A673 (cell line): ENCODE data around the gene GALC. TPM values are rescaled to one million over a fixed set of nuclear protein-coding genes. Genes with fewer than 3 reads are reported as not detected.

ENCODE experiments used
- BruUV-seq: library from RNA; stranded (reverse); fragments of 400-500 nt; replicated peaks from 2 replicates; lab custom pipeline; 2021; lab: Mats Ljungman, UMichigan
- CTCF ChIA-PET: fragments of 300-600 bp; sonication (Branson Sonifier 250); formaldehyde crosslinking; loops from one replicate; lab custom pipeline; 2022; ENCODE audit warnings: antibody characterized with exemption; lab: Charles Lee
- POLR2A ChIA-PET: fragments of 300-600 bp; sonication (Branson Sonifier 250); formaldehyde crosslinking; loops from one replicate; lab custom pipeline; 2022; ENCODE audit warnings: antibody characterized with exemption; ENCODE audit not compliant: low non-redundant PET; lab: Charles Lee
- DNase-seq: peaks from one replicate; pipeline ENCODE4 v3.0.0-alpha.2; 2015; ENCODE audit warnings: low spot score
- H3K27ac ChIP-seq: fragments of 200-600 bp; sonication (generic); 2 replicates; pipeline ENCODE4 v1.5.1; 2016; ENCODE audit warnings: mixed run types, low read depth, mild to moderate bottlenecking, mixed read lengths, antibody characterized with exemption, low read length; ENCODE audit not compliant: poor library complexity, severe bottlenecking
- H3K27me3 ChIP-seq: fragments of 200-600 bp; sonication (generic); replicated peaks from 2 replicates; pipeline ENCODE4 v1.6.1; 2017; ENCODE audit warnings: mixed run types, low read depth, mild to moderate bottlenecking, mixed read lengths, antibody characterized with exemption, low read length; ENCODE audit not compliant: insufficient read depth, poor library complexity
- H3K36me3 ChIP-seq: fragments of 200-600 bp; sonication (generic); 2 replicates; pipeline ENCODE4 v1.6.1; 2016; ENCODE audit warnings: mixed run types, mild to moderate bottlenecking, mixed read lengths, antibody characterized with exemption, low read length; ENCODE audit not compliant: insufficient read depth, poor library complexity, severe bottlenecking
- H3K4me1 ChIP-seq: fragments of 200-600 bp; sonication (generic); 2 replicates; pipeline ENCODE4 v1.6.1; 2017; ENCODE audit warnings: mixed run types, mild to moderate bottlenecking, mixed read lengths, antibody characterized with exemption, low read length; ENCODE audit not compliant: insufficient read depth, poor library complexity, severe bottlenecking
- H3K4me3 ChIP-seq: fragments of 200-600 bp; sonication (generic); 2 replicates; pipeline ENCODE4 v1.5.1; 2016; ENCODE audit warnings: low read depth, mixed run types, mild to moderate bottlenecking, mixed read lengths, low read length; ENCODE audit not compliant: poor library complexity, severe bottlenecking
- H3K9me3 ChIP-seq: fragments of 200-600 bp; sonication (generic); 2 replicates; pipeline ENCODE4 v1.6.1; 2016; ENCODE audit warnings: mixed run types, low read depth, mild to moderate bottlenecking, mixed read lengths, antibody characterized with exemption, low read length; ENCODE audit not compliant: poor library complexity, severe bottlenecking
- EZH2 ChIP-seq: fragments of 200-600 bp; sonication (generic); IDR thresholded peaks from 2 replicates; pipeline ENCODE4 v1.6.1; 2017; ENCODE audit warnings: borderline replicate concordance, low read depth, mild to moderate bottlenecking, mixed read lengths, antibody characterized with exemption, low read length; ENCODE audit not compliant: poor library complexity, severe bottlenecking
- intact Hi-C: fragments of 100-400 bp; cut with micrococcal nuclease; formaldehyde crosslinking; loops from one replicate; pipeline ENCODE4 v1.10.0; 2022; ENCODE audit not compliant: unreplicated experiment
- total RNA-seq: library from RNA; stranded (reverse); gene quantifications from 2 replicates; pipeline ENCODE4 v1.2.3, GENCODE V29; 2021
- TF ChIP-seq, protein P1 (sequence below): fragments of 300-800, 200-600 bp; sonication (generic); conservative IDR thresholded peaks from 2 replicates; pipeline ENCODE4 v1.5.1; 2017; ENCODE audit warnings: low read depth, mild to moderate bottlenecking, antibody characterized with exemption, low read length, moderate library complexity, mixed read lengths

The GALC gene
- total RNA-seq, 1 experiment from 2014 or later: 11.5 TPM

DNA sequence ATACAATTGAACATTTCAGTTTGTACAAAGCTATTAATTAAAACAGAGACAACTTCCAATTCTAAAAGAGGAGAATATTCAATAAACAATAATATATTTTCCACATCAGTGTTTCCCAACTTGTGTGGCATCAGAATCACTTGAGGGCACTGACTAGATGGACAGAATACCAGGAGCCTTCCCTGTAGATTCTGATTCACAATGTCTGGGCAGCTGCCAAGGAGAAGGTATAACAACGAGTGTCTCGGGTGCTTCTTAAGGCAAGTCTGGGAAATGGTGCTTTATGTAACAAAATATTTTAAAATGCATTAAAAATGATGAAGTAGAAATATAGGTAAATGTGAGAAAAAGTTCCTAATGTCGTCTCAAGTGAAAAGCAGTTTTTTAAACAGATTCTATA is 26.2 kb downstream of the GALC start:
- ChIA-PET POLR2A (no interaction called here), CTCF (no interaction called here)
- TF ChIP-seq, protein P1, sequence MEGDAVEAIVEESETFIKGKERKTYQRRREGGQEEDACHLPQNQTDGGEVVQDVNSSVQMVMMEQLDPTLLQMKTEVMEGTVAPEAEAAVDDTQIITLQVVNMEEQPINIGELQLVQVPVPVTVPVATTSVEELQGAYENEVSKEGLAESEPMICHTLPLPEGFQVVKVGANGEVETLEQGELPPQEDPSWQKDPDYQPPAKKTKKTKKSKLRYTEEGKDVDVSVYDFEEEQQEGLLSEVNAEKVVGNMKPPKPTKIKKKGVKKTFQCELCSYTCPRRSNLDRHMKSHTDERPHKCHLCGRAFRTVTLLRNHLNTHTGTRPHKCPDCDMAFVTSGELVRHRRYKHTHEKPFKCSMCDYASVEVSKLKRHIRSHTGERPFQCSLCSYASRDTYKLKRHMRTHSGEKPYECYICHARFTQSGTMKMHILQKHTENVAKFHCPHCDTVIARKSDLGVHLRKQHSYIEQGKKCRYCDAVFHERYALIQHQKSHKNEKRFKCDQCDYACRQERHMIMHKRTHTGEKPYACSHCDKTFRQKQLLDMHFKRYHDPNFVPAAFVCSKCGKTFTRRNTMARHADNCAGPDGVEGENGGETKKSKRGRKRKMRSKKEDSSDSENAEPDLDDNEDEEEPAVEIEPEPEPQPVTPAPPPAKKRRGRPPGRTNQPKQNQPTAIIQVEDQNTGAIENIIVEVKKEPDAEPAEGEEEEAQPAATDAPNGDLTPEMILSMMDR: no peak
- TF ChIP-seq EZH2: no peak
- Histone ChIP-seq H3K4me3 (no peak overlapping the region), H3K27ac (no peak overlapping the region), H3K9me3 (no peaks in the 10 kb centered on the region), H3K4me1 (no peaks in the 10 kb centered on the region), H3K27me3 (no peaks in the 10 kb centered on the region), H3K36me3 (no peaks in the 10 kb centered on the region)
- DNase-seq: no peak
- intact Hi-C loops: no loop called here
- no TSS peak for BruUV-seq

DNA sequence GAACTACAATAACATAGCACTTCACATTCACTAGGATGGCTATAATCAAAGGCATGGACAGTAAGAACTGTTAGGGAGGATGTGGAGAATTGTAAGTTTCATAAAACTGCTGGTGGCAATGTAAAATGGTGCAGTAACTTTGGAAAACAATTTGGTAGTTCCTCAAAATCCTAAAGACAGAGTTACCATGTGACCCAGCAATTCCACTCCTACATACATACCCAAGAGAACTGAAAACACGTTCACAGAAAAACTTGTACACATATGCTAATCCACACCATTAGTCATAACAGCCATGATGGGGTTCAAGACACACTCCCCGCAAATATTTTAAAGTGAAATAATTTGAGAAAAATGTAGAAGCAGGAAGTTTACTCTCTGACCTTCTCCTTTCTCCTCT is 31.7 kb downstream of the GALC start:
- no peak for TF ChIP-seq EZH2
- TF ChIP-seq, protein P1: no peak
- BruUV-seq: no TSS peak
- Histone ChIP-seq H3K36me3 (no peaks in the 10 kb centered on the region), H3K27ac (no peak overlapping the region), H3K9me3 (no peaks in the 10 kb centered on the region), H3K27me3 (no peaks in the 10 kb centered on the region), H3K4me3 (no peak overlapping the region), H3K4me1 (no peaks in the 10 kb centered on the region)
- DNase-seq: no peak
- ChIA-PET POLR2A (no interaction called here), CTCF (no interaction called here)
- intact Hi-C loops: no loop called here

DNA sequence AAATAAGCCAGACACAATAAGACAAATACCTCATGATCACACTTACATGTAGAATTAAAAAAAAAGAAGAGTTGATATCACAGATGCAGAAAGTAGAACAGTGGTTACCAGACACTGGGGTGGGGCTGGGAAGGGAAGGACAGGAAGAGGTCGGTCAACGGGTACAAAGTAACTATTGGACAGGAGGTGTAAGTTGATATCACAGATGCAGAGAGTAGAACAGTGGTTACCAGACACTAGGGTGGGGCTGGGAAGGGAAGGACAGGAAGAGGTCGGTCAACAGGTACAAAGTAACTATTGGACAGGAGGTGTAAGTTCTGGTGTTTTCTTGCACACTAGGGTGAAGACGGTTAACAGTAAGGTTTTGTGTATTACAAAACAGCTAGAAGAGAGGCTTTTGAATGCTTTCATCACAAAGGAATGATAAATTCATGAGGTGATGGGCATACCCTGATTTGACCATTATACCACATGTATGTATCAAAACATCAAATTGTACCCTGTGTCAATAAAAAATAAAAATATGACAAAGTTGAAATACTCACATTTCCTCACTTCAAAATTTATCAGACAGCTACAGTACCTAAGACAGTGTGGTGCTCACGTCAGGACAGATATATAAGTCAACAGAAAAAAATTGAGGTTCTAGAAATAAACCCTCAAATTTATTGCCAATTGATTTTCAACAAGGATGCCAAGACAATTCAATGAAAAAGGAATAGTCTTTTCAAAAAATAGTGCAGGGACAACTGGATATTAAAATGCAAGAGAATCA is 32.8 kb downstream of the GALC start:
- Histone ChIP-seq H3K9me3 (no peaks in the 10 kb centered on the region), H3K36me3 (no peaks in the 10 kb centered on the region), H3K27ac (no peak overlapping the region), H3K4me1 (no peaks in the 10 kb centered on the region), H3K27me3 (no peaks in the 10 kb centered on the region), H3K4me3 (no peak overlapping the region)
- TF ChIP-seq, protein P1: no peak
- no peak for TF ChIP-seq EZH2
- intact Hi-C loops: no loop called here
- POLR2A ChIA-PET: no interaction called here
- DNase-seq: no peak
- no TSS peak for BruUV-seq
- CTCF ChIA-PET: no interaction called here
